ENCODE data around the gene DMRTC1B.
"Not testable (repeated sequence)": the region's sequence is repeated elsewhere in the genome, so short reads cannot be mapped to it uniquely, and the experiment has no call there.

The DMRTC1B gene, protein sequence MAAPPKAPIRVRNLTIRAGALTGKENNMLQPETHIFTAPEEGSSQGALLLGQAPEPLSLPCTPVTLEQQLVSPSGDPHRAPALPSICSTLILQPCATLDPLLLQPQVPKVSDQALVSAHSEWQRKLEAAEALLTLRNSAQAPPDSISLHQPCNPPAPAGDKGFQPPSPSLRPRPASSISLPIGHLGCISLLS

GRCh38 chrX:72776653-72777466 is at the start of gene DMRTC1B:
Gene DMRTC1B, plus strand, starts transcription at chrX:72776890. Its CDS starts 68,246 bp downstream, at chrX:72845136.
- not testable (repeated sequence) for H3K4me3 ChIP-seq (ENCODE audit: low read depth in 1 of 2, low read length in 2 of 2); H3K9me3 ChIP-seq (ENCODE audit: control insufficient read depth in 1 of 2, low read length in 2 of 2); H3K4me1 ChIP-seq (ENCODE audit: control insufficient read depth in 1 of 2, insufficient read depth in 2 of 2, low read length in 2 of 2); H3K27me3 ChIP-seq (ENCODE audit: control insufficient read depth in 1 of 2, insufficient read depth in 2 of 2, low read length in 2 of 2); H3K9ac ChIP-seq (ENCODE audit: low read depth in 1 of 2, low read length in 2 of 2); H3K36me3 ChIP-seq (ENCODE audit: control insufficient read depth in 1 of 2, insufficient read depth in 2 of 2, low read length in 2 of 2); H3K27ac ChIP-seq (ENCODE audit: low read depth, low read length)

GRCh38 chrX:72727846-72728245 is 48.8 kb upstream of the DMRTC1B start:
- H3K27ac ChIP-seq (ENCODE audit: low read depth, low read length), result no peak overlapping the region
- H3K36me3 ChIP-seq (ENCODE audit: control insufficient read depth in 1 of 2, insufficient read depth in 2 of 2, low read length in 2 of 2), result no peaks in the 10 kb centered on the region
- H3K4me3 ChIP-seq (ENCODE audit: low read depth in 1 of 2, low read length in 2 of 2), result no peak overlapping the region
- no peaks in the 10 kb centered on the region for H3K9me3 ChIP-seq (ENCODE audit: control insufficient read depth in 1 of 2, low read length in 2 of 2)
- H3K4me1 ChIP-seq (ENCODE audit: control insufficient read depth in 1 of 2, insufficient read depth in 2 of 2, low read length in 2 of 2), result no peaks in the 10 kb centered on the region
- no peaks in the 10 kb centered on the region for H3K27me3 ChIP-seq (ENCODE audit: control insufficient read depth in 1 of 2, insufficient read depth in 2 of 2, low read length in 2 of 2)
- H3K9ac ChIP-seq (ENCODE audit: low read depth in 1 of 2, low read length in 2 of 2), result no peak overlapping the region

GRCh38 chrX:72733636-72734035 is 43.1 kb upstream of the DMRTC1B start:
- not testable (repeated sequence) for H3K36me3 ChIP-seq (ENCODE audit: control insufficient read depth in 1 of 2, insufficient read depth in 2 of 2, low read length in 2 of 2); H3K4me1 ChIP-seq (ENCODE audit: control insufficient read depth in 1 of 2, insufficient read depth in 2 of 2, low read length in 2 of 2); H3K27ac ChIP-seq (ENCODE audit: low read depth, low read length); H3K9ac ChIP-seq (ENCODE audit: low read depth in 1 of 2, low read length in 2 of 2); H3K9me3 ChIP-seq (ENCODE audit: control insufficient read depth in 1 of 2, low read length in 2 of 2); H3K4me3 ChIP-seq (ENCODE audit: low read depth in 1 of 2, low read length in 2 of 2); H3K27me3 ChIP-seq (ENCODE audit: control insufficient read depth in 1 of 2, insufficient read depth in 2 of 2, low read length in 2 of 2)

GRCh38 chrX:72735561-72735960 is 41.1 kb upstream of the DMRTC1B start:
- Histone ChIP-seq H3K4me3 (ENCODE audit: low read depth in 1 of 2, low read length in 2 of 2) (no peak overlapping the region), H3K4me1 (ENCODE audit: control insufficient read depth in 1 of 2, insufficient read depth in 2 of 2, low read length in 2 of 2) (no peaks in the 10 kb centered on the region), H3K27ac (ENCODE audit: low read depth, low read length) (no peak overlapping the region), H3K36me3 (ENCODE audit: control insufficient read depth in 1 of 2, insufficient read depth in 2 of 2, low read length in 2 of 2) (no peaks in the 10 kb centered on the region), H3K27me3 (ENCODE audit: control insufficient read depth in 1 of 2, insufficient read depth in 2 of 2, low read length in 2 of 2) (no peaks in the 10 kb centered on the region), H3K9ac (ENCODE audit: low read depth in 1 of 2, low read length in 2 of 2) (no peak overlapping the region), H3K9me3 (ENCODE audit: control insufficient read depth in 1 of 2, low read length in 2 of 2) (no peaks in the 10 kb centered on the region)

GRCh38 chrX:72745546-72745945 is 31.1 kb upstream of the DMRTC1B start:
- H3K27ac ChIP-seq (ENCODE audit: low read depth, low read length); H3K4me3 ChIP-seq (ENCODE audit: low read depth in 1 of 2, low read length in 2 of 2); H3K9me3 ChIP-seq (ENCODE audit: control insufficient read depth in 1 of 2, low read length in 2 of 2); H3K4me1 ChIP-seq (ENCODE audit: control insufficient read depth in 1 of 2, insufficient read depth in 2 of 2, low read length in 2 of 2); H3K9ac ChIP-seq (ENCODE audit: low read depth in 1 of 2, low read length in 2 of 2); H3K36me3 ChIP-seq (ENCODE audit: control insufficient read depth in 1 of 2, insufficient read depth in 2 of 2, low read length in 2 of 2); H3K27me3 ChIP-seq (ENCODE audit: control insufficient read depth in 1 of 2, insufficient read depth in 2 of 2, low read length in 2 of 2): not testable (repeated sequence)

DNA sequence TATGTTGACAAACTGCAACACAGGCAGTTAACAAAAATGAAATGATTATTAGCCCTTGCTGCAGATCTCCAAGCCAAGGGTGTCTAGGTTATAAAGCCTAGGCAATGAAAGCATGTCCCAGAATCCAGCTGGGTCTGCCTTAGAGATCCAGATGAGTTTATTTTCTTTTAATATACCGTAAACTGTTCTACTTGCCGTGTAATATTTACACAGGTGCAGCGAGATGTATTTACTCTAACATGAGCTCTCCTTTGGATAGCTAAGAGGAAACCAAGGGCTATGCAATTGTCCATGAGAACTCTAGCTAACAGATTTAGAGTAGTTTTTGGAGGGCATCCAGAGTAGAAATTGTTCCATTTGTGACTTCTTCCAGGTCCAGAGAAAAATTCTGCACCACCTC is 28.1 kb upstream of the DMRTC1B start:
- not testable (repeated sequence) for H3K27me3 ChIP-seq (ENCODE audit: control insufficient read depth in 1 of 2, insufficient read depth in 2 of 2, low read length in 2 of 2); H3K4me1 ChIP-seq (ENCODE audit: control insufficient read depth in 1 of 2, insufficient read depth in 2 of 2, low read length in 2 of 2); H3K9ac ChIP-seq (ENCODE audit: low read depth in 1 of 2, low read length in 2 of 2); H3K4me3 ChIP-seq (ENCODE audit: low read depth in 1 of 2, low read length in 2 of 2); H3K9me3 ChIP-seq (ENCODE audit: control insufficient read depth in 1 of 2, low read length in 2 of 2); H3K27ac ChIP-seq (ENCODE audit: low read depth, low read length); H3K36me3 ChIP-seq (ENCODE audit: control insufficient read depth in 1 of 2, insufficient read depth in 2 of 2, low read length in 2 of 2)

DNA sequence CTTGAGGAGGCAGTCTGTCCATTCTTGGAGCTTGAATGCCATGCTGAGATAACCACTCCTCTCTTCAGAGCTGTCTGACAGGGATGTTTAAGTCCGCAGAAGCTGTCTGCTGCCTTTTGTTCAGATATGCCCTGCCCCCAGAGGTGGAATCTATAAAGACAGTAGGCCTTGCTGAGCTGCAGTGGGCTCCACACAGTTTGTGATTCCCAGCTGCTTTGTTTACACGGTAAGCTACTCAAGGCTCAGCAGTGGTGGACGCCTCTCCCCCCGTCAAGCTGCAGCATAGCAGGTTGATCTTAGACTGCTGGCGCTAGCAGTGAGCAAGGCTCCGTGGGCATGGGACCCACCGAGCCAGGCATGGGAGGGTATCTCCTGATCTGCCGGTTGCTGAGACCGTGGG is 16.2 kb upstream of the DMRTC1B start:
- H3K4me1 ChIP-seq (ENCODE audit: control insufficient read depth in 1 of 2, insufficient read depth in 2 of 2, low read length in 2 of 2); H3K27me3 ChIP-seq (ENCODE audit: control insufficient read depth in 1 of 2, insufficient read depth in 2 of 2, low read length in 2 of 2); H3K9ac ChIP-seq (ENCODE audit: low read depth in 1 of 2, low read length in 2 of 2); H3K4me3 ChIP-seq (ENCODE audit: low read depth in 1 of 2, low read length in 2 of 2); H3K36me3 ChIP-seq (ENCODE audit: control insufficient read depth in 1 of 2, insufficient read depth in 2 of 2, low read length in 2 of 2); H3K9me3 ChIP-seq (ENCODE audit: control insufficient read depth in 1 of 2, low read length in 2 of 2); H3K27ac ChIP-seq (ENCODE audit: low read depth, low read length): not testable (repeated sequence)

- not testable (repeated sequence) for H3K9me3 ChIP-seq (ENCODE audit: control insufficient read depth in 1 of 2, low read length in 2 of 2); H3K27ac ChIP-seq (ENCODE audit: low read depth, low read length); H3K9ac ChIP-seq (ENCODE audit: low read depth in 1 of 2, low read length in 2 of 2); H3K4me1 ChIP-seq (ENCODE audit: control insufficient read depth in 1 of 2, insufficient read depth in 2 of 2, low read length in 2 of 2); H3K36me3 ChIP-seq (ENCODE audit: control insufficient read depth in 1 of 2, insufficient read depth in 2 of 2, low read length in 2 of 2); H3K4me3 ChIP-seq (ENCODE audit: low read depth in 1 of 2, low read length in 2 of 2); H3K27me3 ChIP-seq (ENCODE audit: control insufficient read depth in 1 of 2, insufficient read depth in 2 of 2, low read length in 2 of 2)
These were observed 739 bp downstream of the DMRTC1B start for GRCh38 chrX:72777467-72777790.

DNA sequence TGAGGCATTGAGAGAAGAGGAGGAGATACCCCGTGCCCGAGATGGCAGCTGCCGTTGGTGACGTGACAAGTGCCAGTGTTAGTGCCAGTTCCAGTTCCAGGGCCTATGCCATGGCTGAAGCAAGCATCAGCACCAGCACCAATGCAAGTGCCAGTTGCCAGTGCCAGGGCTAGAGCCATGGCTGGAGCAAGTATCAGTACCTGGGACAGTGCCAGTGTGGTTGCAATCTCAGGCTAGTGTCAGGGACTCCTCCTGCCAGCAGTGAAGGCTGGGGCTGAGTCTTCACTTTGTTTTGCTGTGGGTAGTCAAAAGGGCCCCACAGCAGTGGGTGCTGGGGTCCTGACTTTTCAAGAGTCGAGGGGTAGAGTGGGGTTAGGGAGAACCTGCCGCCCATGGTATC is 1.5 kb downstream of the DMRTC1B start:
- not testable (repeated sequence) for H3K4me1 ChIP-seq (ENCODE audit: control insufficient read depth in 1 of 2, insufficient read depth in 2 of 2, low read length in 2 of 2); H3K27me3 ChIP-seq (ENCODE audit: control insufficient read depth in 1 of 2, insufficient read depth in 2 of 2, low read length in 2 of 2); H3K4me3 ChIP-seq (ENCODE audit: low read depth in 1 of 2, low read length in 2 of 2); H3K9ac ChIP-seq (ENCODE audit: low read depth in 1 of 2, low read length in 2 of 2); H3K27ac ChIP-seq (ENCODE audit: low read depth, low read length); H3K9me3 ChIP-seq (ENCODE audit: control insufficient read depth in 1 of 2, low read length in 2 of 2); H3K36me3 ChIP-seq (ENCODE audit: control insufficient read depth in 1 of 2, insufficient read depth in 2 of 2, low read length in 2 of 2)

GRCh38 chrX:72782560-72782959 is 5.9 kb downstream of the DMRTC1B start, which contains the start of gene FAM236B:
Gene FAM236B, minus strand, starts transcription at chrX:72782660. Its CDS starts 100 bp downstream, at chrX:72782560.
- H3K9me3 ChIP-seq (ENCODE audit: control insufficient read depth in 1 of 2, low read length in 2 of 2); H3K36me3 ChIP-seq (ENCODE audit: control insufficient read depth in 1 of 2, insufficient read depth in 2 of 2, low read length in 2 of 2): not testable (repeated sequence)

More at GRCh38 chrX:72782560-72782959, 5.9 kb downstream of the DMRTC1B start, which contains the start of gene FAM236B:
- H3K9ac ChIP-seq (ENCODE audit: low read depth in 1 of 2, low read length in 2 of 2); H3K4me3 ChIP-seq (ENCODE audit: low read depth in 1 of 2, low read length in 2 of 2); H3K27ac ChIP-seq (ENCODE audit: low read depth, low read length); H3K4me1 ChIP-seq (ENCODE audit: control insufficient read depth in 1 of 2, insufficient read depth in 2 of 2, low read length in 2 of 2); H3K27me3 ChIP-seq (ENCODE audit: control insufficient read depth in 1 of 2, insufficient read depth in 2 of 2, low read length in 2 of 2): not testable (repeated sequence)
